Subcutaneous adipose tissue (tissue), 4 donors: ENCODE data around the gene NAA16. TPM values are rescaled to one million over a fixed set of nuclear protein-coding genes. Genes with fewer than 3 reads are reported as not detected.

Experiments used
- total RNA-seq, 4 donors: library from RNA; depleted of rRNA; stranded (reverse); fragments of >200 nt; gene quantifications; one replicate each; pipeline ENCODE4 v1.1.0, GENCODE V29; 2016
- TF ChIP-seq, protein P1 (sequence below): fragments of 450-650 bp; IDR thresholded peaks from one replicate; pipeline ENCODE4 v1.5.1; 2016; ENCODE audit warnings: low read depth, mild to moderate bottlenecking, control low read depth, antibody characterized with exemption, moderate library complexity

The NAA16 gene
- total RNA-seq, 4 donors from 2014 or later: 15.0 to 26.1 (median 18.5) TPM

DNA sequence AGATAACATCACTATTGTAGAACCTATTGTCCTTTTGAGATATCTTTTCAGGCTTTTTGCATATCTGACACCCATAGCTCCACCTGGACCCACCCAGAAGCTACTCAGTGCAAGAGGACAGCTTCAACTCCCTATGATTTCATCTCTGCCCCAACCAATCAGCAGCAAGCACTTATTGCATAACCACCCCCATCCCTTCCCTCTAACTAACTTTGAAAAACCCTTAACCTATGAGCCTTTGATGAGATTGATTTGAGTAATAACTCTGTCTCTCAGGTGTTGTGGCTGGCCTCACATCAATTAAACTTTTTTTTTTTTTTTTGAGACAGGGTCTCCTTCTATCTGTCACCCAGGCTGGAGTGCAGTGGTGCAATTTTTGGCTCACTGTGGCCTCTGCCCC is 34.2 kb upstream of the NAA16 start:
- TF ChIP-seq, protein P1, sequence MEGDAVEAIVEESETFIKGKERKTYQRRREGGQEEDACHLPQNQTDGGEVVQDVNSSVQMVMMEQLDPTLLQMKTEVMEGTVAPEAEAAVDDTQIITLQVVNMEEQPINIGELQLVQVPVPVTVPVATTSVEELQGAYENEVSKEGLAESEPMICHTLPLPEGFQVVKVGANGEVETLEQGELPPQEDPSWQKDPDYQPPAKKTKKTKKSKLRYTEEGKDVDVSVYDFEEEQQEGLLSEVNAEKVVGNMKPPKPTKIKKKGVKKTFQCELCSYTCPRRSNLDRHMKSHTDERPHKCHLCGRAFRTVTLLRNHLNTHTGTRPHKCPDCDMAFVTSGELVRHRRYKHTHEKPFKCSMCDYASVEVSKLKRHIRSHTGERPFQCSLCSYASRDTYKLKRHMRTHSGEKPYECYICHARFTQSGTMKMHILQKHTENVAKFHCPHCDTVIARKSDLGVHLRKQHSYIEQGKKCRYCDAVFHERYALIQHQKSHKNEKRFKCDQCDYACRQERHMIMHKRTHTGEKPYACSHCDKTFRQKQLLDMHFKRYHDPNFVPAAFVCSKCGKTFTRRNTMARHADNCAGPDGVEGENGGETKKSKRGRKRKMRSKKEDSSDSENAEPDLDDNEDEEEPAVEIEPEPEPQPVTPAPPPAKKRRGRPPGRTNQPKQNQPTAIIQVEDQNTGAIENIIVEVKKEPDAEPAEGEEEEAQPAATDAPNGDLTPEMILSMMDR: no peak

DNA sequence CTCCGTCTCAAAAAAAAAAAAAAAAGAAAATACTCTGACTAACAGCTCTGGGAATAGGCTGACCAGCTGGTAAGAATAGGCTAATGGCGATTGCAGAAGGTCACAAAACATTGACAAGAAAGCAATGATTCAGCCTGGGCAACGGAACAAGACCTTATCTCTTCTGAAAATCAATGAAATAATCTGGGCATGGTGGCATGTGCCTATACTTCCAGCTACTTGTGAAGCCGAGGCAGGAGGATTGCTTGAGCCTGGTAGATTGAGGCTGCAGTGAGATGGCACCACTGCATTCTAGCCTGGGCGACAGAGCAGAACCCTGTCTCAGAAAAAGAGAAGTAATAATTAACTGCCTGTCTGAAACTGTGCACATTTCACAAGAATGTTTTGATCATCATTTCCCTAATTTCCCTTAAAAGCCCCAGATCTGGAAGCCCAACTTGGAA is 28.9 kb upstream of the NAA16 start:
- TF ChIP-seq, protein P1: no peak

DNA sequence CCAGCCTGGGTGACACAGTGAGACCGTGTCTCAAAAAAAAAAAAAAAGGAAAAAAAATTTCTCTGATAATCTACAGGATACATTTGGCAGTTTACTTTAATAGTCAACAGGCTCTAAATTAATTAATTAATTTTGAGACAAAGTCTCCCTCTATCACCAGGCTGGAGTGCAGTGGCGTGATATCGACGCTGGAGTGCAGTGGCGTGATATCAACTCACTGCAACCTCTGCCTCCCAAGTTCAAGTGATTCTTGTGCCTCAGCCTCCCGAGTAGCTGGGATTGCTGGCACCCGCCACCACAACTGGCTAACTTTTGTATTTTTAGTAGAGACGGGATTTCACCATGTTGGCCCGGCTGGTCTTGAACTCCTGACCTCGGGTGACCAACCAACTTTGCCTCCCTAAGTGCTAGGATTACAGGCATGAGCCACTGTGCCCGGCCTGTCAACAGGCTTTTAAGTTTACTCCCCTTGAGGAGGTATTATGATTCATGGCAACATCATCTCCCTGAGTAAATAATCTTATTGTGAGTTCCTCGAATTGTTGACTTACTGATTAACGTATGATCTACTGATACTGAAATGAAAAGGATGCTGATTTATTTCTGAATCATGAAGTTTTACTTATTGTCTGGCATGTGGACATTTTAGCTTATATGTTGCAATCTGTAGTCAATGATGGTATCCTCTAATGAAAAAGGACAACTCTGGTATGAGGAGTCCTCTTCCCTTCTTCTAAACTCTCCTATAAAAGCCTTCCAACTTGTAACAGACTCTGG is 26.4 kb upstream of the NAA16 start:
- TF ChIP-seq, protein P1: no peak

DNA sequence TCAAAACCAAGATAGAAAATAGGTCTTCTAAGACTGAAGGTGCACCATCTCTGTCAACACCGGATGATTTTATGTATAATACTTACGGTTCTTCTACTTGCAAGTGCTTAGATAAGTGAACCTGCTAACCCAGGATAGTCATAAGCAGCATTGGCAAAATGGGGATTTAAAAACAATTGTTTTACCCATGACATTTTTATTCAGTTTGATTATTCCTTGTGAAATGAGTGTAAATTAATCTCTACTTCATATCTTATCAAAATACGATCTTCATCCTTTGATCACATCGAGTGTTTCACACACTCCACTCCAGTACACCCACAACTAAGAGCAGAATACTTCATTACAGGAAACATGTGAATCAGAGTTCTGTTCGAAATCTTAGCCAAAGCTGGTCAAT is 24.7 kb upstream of the NAA16 start:
- TF ChIP-seq, protein P1: no peak

DNA sequence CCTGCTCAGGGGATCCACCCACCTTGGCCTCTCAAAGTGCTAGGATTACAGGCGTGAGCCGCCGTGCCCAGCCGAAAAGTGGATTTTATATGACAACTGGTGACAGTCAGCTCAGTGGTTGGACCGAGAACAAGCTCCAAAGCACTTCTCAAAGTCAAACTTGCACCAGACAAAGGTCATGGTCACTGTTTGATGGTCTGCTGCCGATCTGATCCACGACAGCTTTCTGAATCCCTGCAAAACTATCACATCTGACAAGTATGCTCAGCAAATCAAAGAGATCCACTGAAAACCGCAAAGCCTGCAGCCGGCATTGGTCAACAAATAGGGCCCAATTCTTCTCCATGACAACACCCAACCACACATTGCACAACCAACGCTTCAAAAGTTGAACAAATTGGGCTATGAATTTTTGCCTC is 21.6 kb upstream of the NAA16 start:
- TF ChIP-seq, protein P1: no peak

DNA sequence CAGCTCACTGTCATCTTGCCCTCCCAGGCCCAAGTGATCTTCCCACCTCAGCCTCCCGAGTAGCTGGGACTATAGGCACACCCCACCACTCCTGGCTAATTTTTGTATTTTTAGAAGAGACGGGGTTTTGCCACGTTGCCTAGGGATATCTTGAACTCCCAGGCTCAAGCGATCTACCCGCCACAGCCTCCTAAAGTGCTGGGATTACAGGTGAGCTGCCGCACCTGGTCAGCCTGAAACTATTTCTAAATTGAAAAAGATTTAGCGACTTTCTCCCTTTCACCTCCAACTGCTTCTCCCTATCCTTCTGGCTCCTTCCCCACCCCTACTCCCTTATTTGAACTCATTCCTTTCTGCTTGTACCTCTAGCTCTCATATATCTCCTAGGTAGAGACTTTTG is 19.8 kb upstream of the NAA16 start:
- TF ChIP-seq, protein P1: no peak

DNA sequence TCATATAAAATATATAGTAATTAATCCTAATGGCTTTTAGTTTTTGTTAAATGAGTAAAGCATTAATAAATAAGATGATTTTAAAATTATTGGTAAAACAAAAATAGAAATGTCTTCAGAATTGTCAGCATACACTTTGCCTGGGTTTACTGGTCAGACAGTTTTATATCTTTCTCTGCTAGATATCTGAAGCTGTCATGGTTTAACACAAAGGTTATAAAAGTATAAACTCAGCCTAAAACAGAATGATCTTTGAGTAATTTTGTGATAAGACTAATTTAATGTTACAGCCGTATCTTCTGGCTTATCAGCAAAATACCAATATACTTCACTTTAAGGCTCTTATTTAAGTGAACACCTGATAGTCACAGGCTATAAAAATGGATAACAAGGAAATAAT is 17.8 kb upstream of the NAA16 start:
- TF ChIP-seq, protein P1: no peak
